Hepatocyte (in vitro differentiated cells): ENCODE results near the gene CHD6. TPM values are rescaled to one million over a fixed set of nuclear protein-coding genes. Genes with fewer than 3 reads are reported as not detected.

ENCODE experiments used
- DNase-seq: peaks from one replicate; pipeline ENCODE4 v3.0.0-alpha.2; 2016; ENCODE audit warnings: low spot score
- H2AFZ ChIP-seq: fragments of 200-600 bp; sonication (generic); 2 replicates; pipeline ENCODE4 v1.6.0; 2016; ENCODE audit warnings: antibody characterized with exemption, mild to moderate bottlenecking
- H3K27ac ChIP-seq: fragments of 200-600 bp; sonication (generic); 2 replicates; pipeline ENCODE4 v1.5.1; 2016; ENCODE audit warnings: mild to moderate bottlenecking
- H3K27me3 ChIP-seq: fragments of 200-600 bp; sonication (generic); 2 replicates; pipeline ENCODE4 v1.6.1; 2016
- H3K36me3 ChIP-seq: fragments of 200-600 bp; sonication (generic); replicated peaks from 2 replicates; pipeline ENCODE4 v1.5.1; 2016; ENCODE audit warnings: low read depth; ENCODE audit not compliant: insufficient read depth
- H3K4me1 ChIP-seq: fragments of 200-600 bp; sonication (generic); 2 replicates; pipeline ENCODE4 v1.5.1; 2016; ENCODE audit warnings: mild to moderate bottlenecking, moderate library complexity; ENCODE audit not compliant: insufficient read depth
- H3K4me2 ChIP-seq: fragments of 200-600 bp; sonication (generic); 2 replicates; pipeline ENCODE4 v1.6.0; 2016
- H3K4me3 ChIP-seq: fragments of 200-600 bp; sonication (generic); 2 replicates; pipeline ENCODE4 v1.5.1; 2016; ENCODE audit warnings: mild to moderate bottlenecking
- H3K79me2 ChIP-seq: fragments of 200-600 bp; sonication (generic); 2 replicates; pipeline ENCODE4 v1.6.0; 2017; ENCODE audit warnings: mild to moderate bottlenecking
- H3K9me2 ChIP-seq: fragments of 200-600 bp; sonication (generic); replicated peaks from 2 replicates; pipeline ENCODE4 v1.6.0; 2017; ENCODE audit warnings: mild to moderate bottlenecking; ENCODE audit not compliant: insufficient read depth
- H3K9me3 ChIP-seq: fragments of 200-600 bp; sonication (generic); 2 replicates; pipeline ENCODE4 v1.5.1; 2016; ENCODE audit warnings: low read depth, mild to moderate bottlenecking
- H4K20me1 ChIP-seq: fragments of 200-600 bp; sonication (generic); 2 replicates; pipeline ENCODE4 v1.6.0; 2016; ENCODE audit warnings: mild to moderate bottlenecking; ENCODE audit not compliant: insufficient read depth, poor library complexity, severe bottlenecking
- EZH2 ChIP-seq: fragments of 200-600 bp; sonication (generic); IDR thresholded peaks from 2 replicates; pipeline ENCODE4 v1.6.1; 2016; ENCODE audit warnings: antibody characterized with exemption, mild to moderate bottlenecking, borderline replicate concordance
- EZH2phosphoT487 ChIP-seq: fragments of 200-600 bp; sonication (generic); IDR thresholded peaks from one replicate; pipeline ENCODE4 v1.6.1; 2018; ENCODE audit warnings: antibody characterized with exemption, mild to moderate bottlenecking, low read depth, moderate library complexity; ENCODE audit not compliant: unreplicated experiment, severe bottlenecking
- WGBS: methylation state at CpG from one replicate; pipeline ENCODE4 v1.1.6; 2016; ENCODE audit warnings: low lambda C conversion rate; ENCODE audit errors: missing lambda C conversion rate; 5-methylcytosine and 5-hydroxymethylcytosine counted together
- polyA plus RNA-seq: library from polyadenylated mRNA; unstranded; fragments of >200 nt; fragmentation: Nextera tagmentation; extraction: Ambion mirVana; gene quantifications from 2 replicates; pipeline ENCODE4 v1.2.1, GENCODE V29; 2016
- total RNA-seq: library from RNA; depleted of rRNA; stranded (reverse); fragments of >200 nt; gene quantifications from 2 replicates; pipeline ENCODE4 v1.2.3, GENCODE V29; 2014
- TF ChIP-seq, protein P1 (sequence below): fragments of 200-600 bp; sonication (generic); IDR thresholded peaks from 2 replicates; pipeline ENCODE4 v1.5.1; 2016; ENCODE audit warnings: antibody characterized with exemption, mild to moderate bottlenecking; ENCODE audit not compliant: poor library complexity

Gene CHD6
- total and polyA plus RNA-seq, 2 experiments from 2014 or later = 31.0 to 56.0 TPM

DNA sequence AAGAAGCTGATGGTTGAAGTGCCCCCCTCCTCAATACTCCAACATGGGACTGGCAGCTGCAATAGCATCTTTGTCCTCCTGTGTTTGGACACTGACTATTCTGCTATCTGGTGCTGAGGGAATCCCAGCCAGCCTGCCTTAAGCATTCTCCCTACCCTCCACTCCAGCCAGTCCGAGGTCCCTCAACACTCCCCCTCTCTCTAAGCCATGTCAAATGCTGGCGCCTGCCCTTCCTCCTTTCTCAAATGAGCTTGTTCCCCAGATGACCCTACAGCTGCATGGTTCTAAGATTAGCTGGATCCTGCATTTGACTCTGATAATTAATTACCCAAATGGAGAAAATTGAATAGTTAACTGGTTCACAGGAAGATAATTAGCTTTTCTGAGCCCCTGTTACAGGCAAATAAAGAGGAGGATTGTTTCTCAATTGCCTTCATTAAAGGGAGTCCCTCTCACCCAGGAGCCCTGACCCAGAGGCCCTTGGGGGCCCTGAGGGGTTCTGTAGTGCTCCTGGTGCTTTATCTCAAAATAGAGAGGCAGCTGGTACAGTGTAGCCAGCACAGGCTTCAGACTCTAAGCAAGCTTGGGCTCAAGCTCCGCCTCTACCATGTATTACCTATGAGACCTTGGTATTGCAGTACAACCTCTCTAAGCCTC lies 37.9 kb upstream of the CHD6 start:
- H2AFZ ChIP-seq = no peak overlapping the region
- no peak overlapping the region for H3K4me3 ChIP-seq
- H3K36me3 ChIP-seq = no peaks in the 10 kb centered on the region
- TF ChIP-seq EZH2 (no peak), EZH2phosphoT487 (no peak)
- TF ChIP-seq, protein P1, sequence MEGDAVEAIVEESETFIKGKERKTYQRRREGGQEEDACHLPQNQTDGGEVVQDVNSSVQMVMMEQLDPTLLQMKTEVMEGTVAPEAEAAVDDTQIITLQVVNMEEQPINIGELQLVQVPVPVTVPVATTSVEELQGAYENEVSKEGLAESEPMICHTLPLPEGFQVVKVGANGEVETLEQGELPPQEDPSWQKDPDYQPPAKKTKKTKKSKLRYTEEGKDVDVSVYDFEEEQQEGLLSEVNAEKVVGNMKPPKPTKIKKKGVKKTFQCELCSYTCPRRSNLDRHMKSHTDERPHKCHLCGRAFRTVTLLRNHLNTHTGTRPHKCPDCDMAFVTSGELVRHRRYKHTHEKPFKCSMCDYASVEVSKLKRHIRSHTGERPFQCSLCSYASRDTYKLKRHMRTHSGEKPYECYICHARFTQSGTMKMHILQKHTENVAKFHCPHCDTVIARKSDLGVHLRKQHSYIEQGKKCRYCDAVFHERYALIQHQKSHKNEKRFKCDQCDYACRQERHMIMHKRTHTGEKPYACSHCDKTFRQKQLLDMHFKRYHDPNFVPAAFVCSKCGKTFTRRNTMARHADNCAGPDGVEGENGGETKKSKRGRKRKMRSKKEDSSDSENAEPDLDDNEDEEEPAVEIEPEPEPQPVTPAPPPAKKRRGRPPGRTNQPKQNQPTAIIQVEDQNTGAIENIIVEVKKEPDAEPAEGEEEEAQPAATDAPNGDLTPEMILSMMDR = no peak
- DNase-seq = no peak
- no peaks in the 10 kb centered on the region for H3K9me3 ChIP-seq
- H3K27ac ChIP-seq = no peak overlapping the region
- no peaks in the 10 kb centered on the region for H4K20me1 ChIP-seq
- H3K4me1 ChIP-seq = peaks cover 15% of the 10 kb centered on the region
- no peak overlapping the region for H3K4me2 ChIP-seq
- H3K79me2 ChIP-seq = no peaks in the 10 kb centered on the region
- WGBS = 78% methylated on average over 3 of the region's 3 CpGs
- no peaks in the 10 kb centered on the region for H3K27me3 ChIP-seq
- no peaks in the 10 kb centered on the region for H3K9me2 ChIP-seq

DNA sequence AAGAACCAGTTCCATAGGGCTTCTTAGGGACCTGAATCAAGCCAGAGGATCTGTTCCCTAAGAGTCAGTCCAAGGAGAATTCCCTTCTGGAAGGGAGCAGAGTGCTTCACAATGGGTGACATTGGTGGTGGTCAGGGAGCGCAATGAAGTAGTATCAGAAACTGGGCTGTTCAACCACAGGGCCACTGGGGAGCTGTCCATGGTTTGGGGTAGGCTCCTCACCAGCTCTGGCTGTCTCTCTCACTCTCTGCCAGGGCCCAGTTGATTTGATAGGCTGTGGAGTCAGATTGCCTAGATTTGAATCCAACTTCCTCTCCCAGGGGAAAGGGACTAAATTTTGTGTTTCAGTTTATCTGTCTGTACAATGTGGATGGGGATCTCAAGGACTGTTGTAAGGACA lies 36.7 kb upstream of the CHD6 start:
- Histone ChIP-seq H3K9me2 (no peaks in the 10 kb centered on the region), H3K79me2 (no peaks in the 10 kb centered on the region), H2AFZ (no peak overlapping the region), H4K20me1 (no peaks in the 10 kb centered on the region), H3K4me2 (no peak overlapping the region), H3K9me3 (no peaks in the 10 kb centered on the region), H3K27me3 (no peaks in the 10 kb centered on the region), H3K27ac (no peak overlapping the region), H3K4me1 (peaks cover 20% of the 10 kb centered on the region), H3K36me3 (no peaks in the 10 kb centered on the region), H3K4me3 (no peak overlapping the region)
- WGBS = 82% methylated on average over 1 of the region's 1 CpG
- peak; percentile 52 for DNase-seq
- TF ChIP-seq EZH2 (no peak), EZH2phosphoT487 (no peak)
- TF ChIP-seq, protein P1 = no peak

DNA sequence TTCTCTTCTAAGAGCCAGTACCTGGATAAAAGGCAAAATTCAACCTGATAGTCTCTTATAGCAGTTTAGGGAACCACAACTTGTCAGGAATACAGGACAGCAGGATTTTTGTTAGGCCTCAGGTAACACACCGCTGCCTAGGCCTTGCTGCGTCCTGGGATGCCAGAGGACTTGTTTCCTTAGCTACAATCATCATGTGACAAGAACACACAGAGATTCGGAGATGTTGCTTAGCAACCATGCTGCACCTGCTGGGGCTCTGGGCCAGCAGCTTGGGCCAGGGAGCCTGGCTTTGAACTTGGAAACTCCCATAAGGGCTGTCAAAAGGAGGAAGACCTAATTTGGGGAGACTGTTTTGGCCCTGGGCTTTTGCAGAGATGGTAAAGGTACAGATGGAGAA lies 36.1 kb upstream of the CHD6 start:
- WGBS = 55% methylated on average over 3 of the region's 3 CpGs

More for the DNA sequence above, 36.1 kb upstream of the CHD6 start:
- Histone ChIP-seq H3K79me2 (no peaks in the 10 kb centered on the region), H2AFZ (no peak overlapping the region), H4K20me1 (no peaks in the 10 kb centered on the region), H3K27ac (no peak overlapping the region), H3K4me2 (no peak overlapping the region), H3K27me3 (no peaks in the 10 kb centered on the region), H3K4me1 (peaks cover 20% of the 10 kb centered on the region), H3K4me3 (no peak overlapping the region), H3K36me3 (no peaks in the 10 kb centered on the region), H3K9me3 (no peaks in the 10 kb centered on the region), H3K9me2 (no peaks in the 10 kb centered on the region)
- TF ChIP-seq EZH2phosphoT487 = no peak
- no peak for TF ChIP-seq EZH2
- TF ChIP-seq, protein P1 = no peak
- no peak for DNase-seq
